ENCODE measurements around the gene PAOX.

The PAOX gene

DNA sequence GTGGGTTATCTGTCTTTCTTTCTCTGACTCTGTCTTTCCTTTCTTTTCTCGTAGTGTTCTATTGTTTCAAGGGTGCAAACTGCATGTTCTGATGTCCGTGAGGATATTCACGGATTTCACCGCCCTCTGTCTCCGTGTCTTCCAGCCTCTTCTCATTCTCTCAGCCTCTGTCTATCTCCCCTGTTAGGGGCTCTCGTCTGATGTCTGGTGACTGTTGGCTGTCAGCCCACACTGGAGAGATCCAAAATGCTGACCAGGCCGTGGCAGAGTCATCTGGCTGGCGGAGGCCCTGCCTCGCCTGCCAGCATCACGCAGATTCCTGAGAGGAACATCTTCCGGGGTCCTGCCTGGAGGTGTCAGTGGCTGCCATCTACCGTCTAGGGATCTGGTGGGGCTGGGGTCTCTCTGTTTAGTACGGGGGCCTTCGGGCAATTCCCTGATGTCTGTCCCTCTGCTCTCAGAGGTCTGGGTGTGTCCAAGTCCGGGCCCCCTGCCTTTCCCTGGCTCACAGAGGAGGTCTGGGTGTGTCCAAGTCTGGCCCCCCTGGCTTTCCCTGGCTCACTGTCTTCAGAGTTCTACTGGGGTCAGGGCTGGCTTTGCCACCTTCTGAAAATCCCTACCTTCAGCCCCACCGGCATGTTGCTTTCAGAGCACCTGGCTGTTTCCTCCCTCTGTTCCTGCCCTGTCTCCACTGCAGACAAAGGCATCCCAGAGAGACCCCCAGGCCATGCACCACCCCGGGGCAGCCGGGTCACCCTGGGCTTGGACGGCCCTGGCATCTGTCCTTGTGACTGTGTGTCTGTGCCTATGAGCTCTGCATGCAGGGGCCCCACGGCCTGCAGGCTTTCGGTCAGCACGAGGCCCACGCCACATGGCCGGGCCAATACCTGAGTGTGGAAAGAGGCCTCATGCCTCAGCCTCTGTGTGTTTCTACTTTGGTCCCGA lies 60.7 kb downstream of the PAOX start:
- DNase-seq (ENCODE audit: low read depth in 2 of 2): no peak

DNA sequence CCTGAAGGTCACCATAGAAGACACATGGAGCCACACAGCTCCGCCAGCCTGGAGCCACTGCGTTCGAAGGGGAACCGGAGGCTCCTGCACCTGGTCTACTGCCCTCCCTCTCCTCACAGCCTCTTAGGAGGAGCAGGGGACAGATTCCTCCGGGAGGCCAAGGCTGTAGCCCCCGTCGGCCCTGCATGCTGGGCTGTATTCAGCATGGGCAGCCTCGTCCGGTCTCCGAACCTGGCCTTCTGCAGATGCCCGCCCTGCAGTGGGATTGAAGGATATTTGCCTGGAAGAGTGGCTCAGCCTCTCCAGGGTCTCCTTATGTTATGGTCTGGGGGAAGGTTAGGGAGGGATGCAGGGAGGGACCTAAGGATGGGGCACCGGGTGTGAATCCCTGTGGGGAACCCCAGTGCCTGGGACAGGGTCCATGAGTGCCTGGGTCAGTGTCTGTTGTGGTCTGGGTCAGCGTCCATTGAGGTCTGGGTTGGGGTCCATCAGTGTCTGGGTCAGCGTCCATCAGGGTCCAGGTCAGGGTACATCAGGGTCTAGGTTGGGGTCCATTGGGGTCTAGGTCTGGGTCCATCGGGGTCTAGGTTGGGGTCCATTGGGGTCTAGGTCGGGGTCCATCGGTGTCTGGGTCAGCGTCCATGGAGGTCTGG lies 61.7 kb downstream of the PAOX start:
- no peak for DNase-seq (ENCODE audit: low read depth in 2 of 2)
